SU-DHL-6 (cell line): Measurements from ENCODE around the gene PDAP1.

Experiments used
- H2AFZ ChIP-seq: fragments of 200-600 bp; sonication (generic); 2 replicates; pipeline ENCODE4 v1.6.1; 2014; ENCODE audit warnings: low read depth, mild to moderate bottlenecking, moderate library complexity, mixed read lengths, antibody characterized with exemption, low read length; ENCODE audit not compliant: severe bottlenecking
- H3F3A ChIP-seq: fragments of 200-600 bp; shearing (Covaris generic); 2 replicates; pipeline ENCODE4 v1.6.0; 2016; ENCODE audit warnings: antibody characterized with exemption, mild to moderate bottlenecking; ENCODE audit not compliant: insufficient read depth
- H3K27ac ChIP-seq: fragments of 200-600 bp; sonication (generic); 2 replicates; pipeline ENCODE4 v1.5.1; 2016; ENCODE audit warnings: low read depth, mild to moderate bottlenecking, low read length, moderate library complexity, mixed read lengths
- H3K27me3 ChIP-seq: fragments of 200-600 bp; sonication (generic), shearing (Covaris generic); 2 replicates; pipeline ENCODE4 v1.6.0; 2014; ENCODE audit warnings: mild to moderate bottlenecking, low read length
- H3K36me3 ChIP-seq: fragments of 200-600 bp; sonication (generic); 2 replicates; pipeline ENCODE4 v1.6.1; 2014; ENCODE audit warnings: mild to moderate bottlenecking, low read length, mixed read lengths
- H3K4me2 ChIP-seq: fragments of 300-600, 200-600 bp; shearing (Covaris generic), sonication (generic); 2 replicates; pipeline ENCODE4 v1.6.0; 2014; ENCODE audit warnings: low read length, low read depth, mild to moderate bottlenecking; ENCODE audit not compliant: poor library complexity, severe bottlenecking
- H3K4me3 ChIP-seq: fragments of 200-600 bp; sonication (generic); 2 replicates; pipeline ENCODE4 v1.5.1; 2014; ENCODE audit warnings: antibody characterized with exemption, low read length, mild to moderate bottlenecking, mixed read lengths; ENCODE audit not compliant: insufficient read depth, poor library complexity, severe bottlenecking
- H3K79me2 ChIP-seq: fragments of 200-600 bp; sonication (generic); 2 replicates; pipeline ENCODE4 v1.6.1; 2014; ENCODE audit warnings: mild to moderate bottlenecking, low read length, moderate library complexity; ENCODE audit not compliant: insufficient read depth
- H3K9ac ChIP-seq: fragments of 200-600 bp; sonication (generic); 2 replicates; pipeline ENCODE4 v1.7.0; 2014; ENCODE audit warnings: mild to moderate bottlenecking, low read length
- H3K9me2 ChIP-seq: fragments of 200-600 bp; sonication (generic); replicated peaks from 2 replicates; pipeline ENCODE4 v1.6.1; 2014; ENCODE audit warnings: low read length; ENCODE audit not compliant: insufficient read depth
- H3K9me3 ChIP-seq: fragments of 200-600 bp; sonication (generic); 2 replicates; pipeline ENCODE4 v1.6.1; 2014; ENCODE audit warnings: low read length, mixed read lengths; ENCODE audit not compliant: insufficient read depth
- H4K20me1 ChIP-seq: fragments of 200-600 bp; sonication (generic); 2 replicates; pipeline ENCODE4 v1.6.1; 2014; ENCODE audit warnings: low read depth, mild to moderate bottlenecking, antibody characterized with exemption, low read length, moderate library complexity, mixed read lengths
- EZH2phosphoT487 ChIP-seq: fragments of 200-600 bp; sonication (generic), shearing (Covaris generic); conservative IDR thresholded peaks from 2 replicates; pipeline ENCODE4 v1.6.1; 2018; ENCODE audit warnings: mild to moderate bottlenecking, antibody characterized with exemption, low read length, moderate library complexity, mixed read lengths
- TF ChIP-seq, protein P1 (sequence below): fragments of 200-600 bp; sonication (generic); IDR thresholded peaks from one replicate; pipeline ENCODE4 v1.5.1; 2017; ENCODE audit warnings: antibody characterized with exemption, mild to moderate bottlenecking, low read length, moderate library complexity; ENCODE audit not compliant: insufficient read depth, poor library complexity, severe bottlenecking

The PDAP1 gene

GRCh38 chr7:99396418-99397296 is 11.7 kb downstream of the PDAP1 start:
- Histone ChIP-seq H3F3A (peaks cover 42% of the 10 kb centered on the region), H3K4me3 (no peak overlapping the region), H3K27ac (no peak overlapping the region), H4K20me1 (no peaks in the 10 kb centered on the region; the same call in 1 of the 2 replicates), H3K9me3 (no peaks in the 10 kb centered on the region), H3K27me3 (no peaks in the 10 kb centered on the region), H3K79me2 (no peaks in the 10 kb centered on the region), H3K9me2 (no peaks in the 10 kb centered on the region), H3K9ac (no peak overlapping the region), H2AFZ (no peak overlapping the region), H3K4me2 (no peak overlapping the region), H3K36me3 (no peaks in the 10 kb centered on the region)
- TF ChIP-seq, protein P1, sequence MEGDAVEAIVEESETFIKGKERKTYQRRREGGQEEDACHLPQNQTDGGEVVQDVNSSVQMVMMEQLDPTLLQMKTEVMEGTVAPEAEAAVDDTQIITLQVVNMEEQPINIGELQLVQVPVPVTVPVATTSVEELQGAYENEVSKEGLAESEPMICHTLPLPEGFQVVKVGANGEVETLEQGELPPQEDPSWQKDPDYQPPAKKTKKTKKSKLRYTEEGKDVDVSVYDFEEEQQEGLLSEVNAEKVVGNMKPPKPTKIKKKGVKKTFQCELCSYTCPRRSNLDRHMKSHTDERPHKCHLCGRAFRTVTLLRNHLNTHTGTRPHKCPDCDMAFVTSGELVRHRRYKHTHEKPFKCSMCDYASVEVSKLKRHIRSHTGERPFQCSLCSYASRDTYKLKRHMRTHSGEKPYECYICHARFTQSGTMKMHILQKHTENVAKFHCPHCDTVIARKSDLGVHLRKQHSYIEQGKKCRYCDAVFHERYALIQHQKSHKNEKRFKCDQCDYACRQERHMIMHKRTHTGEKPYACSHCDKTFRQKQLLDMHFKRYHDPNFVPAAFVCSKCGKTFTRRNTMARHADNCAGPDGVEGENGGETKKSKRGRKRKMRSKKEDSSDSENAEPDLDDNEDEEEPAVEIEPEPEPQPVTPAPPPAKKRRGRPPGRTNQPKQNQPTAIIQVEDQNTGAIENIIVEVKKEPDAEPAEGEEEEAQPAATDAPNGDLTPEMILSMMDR, result no peak
- TF ChIP-seq EZH2phosphoT487, result no peak

DNA sequence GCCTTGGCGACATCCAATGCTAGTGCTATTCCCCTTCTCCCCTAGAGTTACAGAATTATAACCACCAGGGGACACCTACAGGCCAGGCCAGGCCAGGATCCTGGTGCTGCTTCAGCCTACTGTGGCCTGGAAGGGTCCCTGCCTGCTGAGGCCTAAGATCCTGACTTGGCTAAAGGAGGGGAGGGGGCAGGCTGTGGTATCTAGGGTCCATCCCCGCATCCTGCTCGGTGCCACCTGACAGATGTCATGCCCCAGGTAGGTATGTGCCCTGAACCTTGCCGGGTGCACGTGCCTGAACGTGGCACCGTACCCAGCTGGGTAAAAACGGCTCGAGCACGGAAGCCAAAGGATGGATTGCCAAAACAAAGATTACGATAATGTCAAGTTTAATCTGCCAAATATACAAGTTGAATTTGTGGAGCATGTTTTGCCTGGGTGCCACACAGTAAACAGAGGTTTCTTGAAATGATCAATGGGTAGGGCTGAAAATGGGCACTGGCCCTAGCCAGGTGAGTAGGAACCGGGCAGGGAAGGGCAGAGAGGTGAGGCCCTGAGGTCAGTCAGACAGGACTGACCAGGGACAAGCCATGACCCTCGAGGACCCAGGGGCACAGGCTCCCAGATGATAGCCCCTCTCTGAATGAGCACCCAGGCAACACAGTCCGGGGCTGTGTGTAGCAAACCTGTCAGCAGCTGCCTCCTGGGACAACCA is 12.6 kb downstream of the PDAP1 start:
- Histone ChIP-seq H3K27ac (no peak overlapping the region), H4K20me1 (no peaks in the 10 kb centered on the region; the same call in 1 of the 2 replicates), H3F3A (peaks cover 42% of the 10 kb centered on the region), H3K36me3 (no peaks in the 10 kb centered on the region), H3K4me3 (no peak overlapping the region), H3K79me2 (no peaks in the 10 kb centered on the region), H3K9me2 (no peaks in the 10 kb centered on the region), H3K9me3 (no peaks in the 10 kb centered on the region), H3K4me2 (no peak overlapping the region), H2AFZ (no peak overlapping the region), H3K9ac (no peak overlapping the region), H3K27me3 (no peaks in the 10 kb centered on the region)
- TF ChIP-seq, protein P1, result no peak
- TF ChIP-seq EZH2phosphoT487, result no peak

- no peak for TF ChIP-seq EZH2phosphoT487
- TF ChIP-seq, protein P1, result no peak
- Histone ChIP-seq H3K9me3 (no peaks in the 10 kb centered on the region), H3K36me3 (no peaks in the 10 kb centered on the region), H3K9ac (no peak overlapping the region), H2AFZ (no peak overlapping the region), H3K79me2 (no peaks in the 10 kb centered on the region), H3K4me2 (no peak overlapping the region), H3K27me3 (no peaks in the 10 kb centered on the region), H3K27ac (no peak overlapping the region), H3K4me3 (no peak overlapping the region), H4K20me1 (no peaks in the 10 kb centered on the region; the same call in 1 of the 2 replicates), H3K9me2 (no peaks in the 10 kb centered on the region), H3F3A (peaks cover 42% of the 10 kb centered on the region)
These were observed 14.3 kb downstream of the PDAP1 start for GRCh38 chr7:99394188-99394502.
